ENCODE results near the gene SLC30A4.

Gene SLC30A4

DNA sequence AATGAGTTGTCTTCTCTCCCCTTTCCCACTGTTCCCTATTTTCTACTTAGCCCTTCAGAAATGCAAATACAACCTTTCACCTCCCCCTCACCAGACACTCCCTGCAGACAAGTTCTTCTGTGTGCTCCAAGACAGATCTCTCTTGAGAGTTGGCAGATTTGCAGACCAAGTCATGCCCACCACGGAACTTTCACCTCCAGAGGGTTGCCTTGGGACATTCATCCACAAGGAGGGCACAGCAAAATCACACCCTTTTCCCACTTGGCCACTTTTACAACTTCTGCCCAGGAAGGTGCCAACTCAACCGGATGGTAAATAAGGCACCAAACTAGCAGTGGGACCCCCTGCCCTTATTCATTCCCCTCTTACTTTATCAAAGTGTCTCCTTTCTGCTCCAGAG is 53.5 kb downstream of the SLC30A4 start:
- Histone ChIP-seq H3K27ac (ENCODE audit: low read length) (no peak overlapping the region), H3K27me3 (ENCODE audit: control insufficient read depth, insufficient read depth, low read length) (peaks cover 96% of the 10 kb centered on the region), H3K9me3 (ENCODE audit: control insufficient read depth, low read depth, low read length) (no peaks in the 10 kb centered on the region), H3K9ac (ENCODE audit: low read length) (no peak overlapping the region), H3K4me1 (ENCODE audit: control insufficient read depth, low read depth, low read length) (no peaks in the 10 kb centered on the region), H3K36me3 (ENCODE audit: control insufficient read depth, low read depth, low read length) (no peaks in the 10 kb centered on the region), H3K4me3 (ENCODE audit: low read length) (no peak overlapping the region)

DNA sequence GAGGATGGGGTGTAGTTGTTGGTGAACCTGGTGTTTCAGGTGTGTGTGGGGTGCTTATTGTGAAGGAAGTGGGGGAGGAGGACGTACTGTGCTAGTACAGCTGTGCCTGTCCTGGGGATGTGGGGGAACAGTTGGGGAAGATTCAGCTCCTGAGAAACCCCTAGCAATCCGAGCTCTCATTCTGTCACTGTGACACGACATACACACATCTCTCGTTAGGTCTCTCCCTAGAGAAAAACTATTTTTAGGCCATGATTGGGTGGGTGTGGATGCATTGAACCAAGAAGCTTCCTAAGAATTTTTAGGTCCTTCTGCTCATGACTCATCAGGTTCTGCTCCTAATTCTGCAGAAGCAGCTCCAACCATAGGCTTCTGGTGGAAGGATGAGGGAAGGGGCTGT is 54.3 kb downstream of the SLC30A4 start:
- no peaks in the 10 kb centered on the region for H3K9me3 ChIP-seq (ENCODE audit: control insufficient read depth, low read depth, low read length)
- H3K4me1 ChIP-seq (ENCODE audit: control insufficient read depth, low read depth, low read length) = no peaks in the 10 kb centered on the region
- H3K36me3 ChIP-seq (ENCODE audit: control insufficient read depth, low read depth, low read length) = no peaks in the 10 kb centered on the region
- H3K27me3 ChIP-seq (ENCODE audit: control insufficient read depth, insufficient read depth, low read length) = peaks cover 93% of the 10 kb centered on the region
- H3K9ac ChIP-seq (ENCODE audit: low read length) = no peak overlapping the region
- H3K27ac ChIP-seq (ENCODE audit: low read length) = no peak overlapping the region
- H3K4me3 ChIP-seq (ENCODE audit: low read length) = no peak overlapping the region

DNA sequence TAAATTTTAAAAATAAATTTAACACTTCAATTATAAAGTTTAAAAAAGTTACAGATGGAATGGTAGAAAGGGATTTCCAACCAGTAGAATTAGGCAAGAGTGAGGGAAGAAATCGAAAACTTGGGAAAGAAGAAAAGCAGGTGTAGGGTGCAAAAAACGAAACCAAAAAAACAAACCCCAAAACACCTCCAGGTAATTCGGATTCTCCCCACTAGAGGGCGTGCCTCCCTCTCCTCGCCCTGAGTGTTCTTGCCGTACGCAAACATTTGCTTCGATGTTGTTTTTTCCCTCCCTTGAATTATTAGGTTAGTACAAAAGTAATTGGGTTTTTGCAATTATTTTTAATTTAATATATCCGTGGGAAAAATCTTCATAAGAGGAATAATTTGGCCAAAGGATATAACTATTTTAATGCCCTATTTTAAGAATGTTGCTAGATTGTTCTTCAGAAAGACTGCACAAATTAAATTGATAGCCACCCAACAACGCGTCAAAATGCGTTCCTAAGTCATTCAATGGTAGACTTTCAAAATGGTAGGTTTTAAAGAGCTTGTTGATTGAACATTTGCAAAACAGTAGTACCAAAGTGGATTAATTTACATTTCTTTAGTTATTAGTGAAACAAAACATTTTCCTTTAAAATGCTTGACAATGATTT is 63.7 kb downstream of the SLC30A4 start:
- no peak overlapping the region for H3K9ac ChIP-seq (ENCODE audit: low read length)
- H3K4me3 ChIP-seq (ENCODE audit: low read length) = peak overlapping the region; percentile 40

DNA sequence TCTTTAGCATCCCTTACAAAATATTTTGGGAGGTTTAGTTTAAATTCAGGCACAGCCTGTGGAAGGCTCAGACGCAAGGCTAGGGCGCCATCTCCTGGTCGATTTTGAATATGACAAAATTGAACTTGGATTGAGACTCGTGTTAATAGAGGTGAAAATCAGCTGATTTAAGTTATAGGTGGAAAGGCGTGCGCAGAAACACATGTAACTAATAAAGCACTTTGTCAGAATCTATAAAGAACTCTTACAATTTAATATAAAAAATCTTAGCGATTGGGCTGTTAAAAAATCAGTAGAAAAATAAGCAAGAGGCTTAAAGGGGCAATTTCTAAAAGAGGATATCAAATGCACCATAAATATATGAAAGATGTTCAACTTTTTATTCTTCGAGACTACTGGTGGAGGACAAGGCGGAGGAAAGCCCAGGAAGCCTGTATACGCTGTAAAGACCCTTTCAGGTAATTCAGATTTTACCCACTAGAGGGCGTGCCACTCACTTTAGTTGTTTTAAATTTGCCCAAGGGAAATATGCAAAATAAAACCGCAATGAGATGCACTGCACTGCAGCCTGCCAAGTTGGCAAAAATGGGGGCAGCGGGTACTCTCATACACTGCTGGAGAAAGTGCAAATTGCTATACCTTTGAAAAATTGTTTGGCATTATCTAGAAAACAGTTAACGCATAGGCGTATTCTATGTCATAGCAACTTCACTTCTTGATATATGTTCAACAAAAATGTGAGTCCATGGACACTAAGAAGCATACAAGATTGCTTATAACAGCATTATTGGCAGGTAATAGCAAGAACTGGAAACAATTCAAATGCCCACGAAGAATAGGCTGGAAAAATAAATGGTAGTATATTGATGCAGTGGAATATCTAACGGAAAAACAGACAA is 64.7 kb downstream of the SLC30A4 start:
- no peak overlapping the region for H3K27ac ChIP-seq (ENCODE audit: low read length)

More for the DNA sequence above, 63.7 kb downstream of the SLC30A4 start:
- no peaks in the 10 kb centered on the region for H3K36me3 ChIP-seq (ENCODE audit: control insufficient read depth, low read depth, low read length)
- peaks cover 36% of the 10 kb centered on the region for H3K27me3 ChIP-seq (ENCODE audit: control insufficient read depth, insufficient read depth, low read length)
- H3K4me1 ChIP-seq (ENCODE audit: control insufficient read depth, low read depth, low read length) = peaks cover 4% of the 10 kb centered on the region
- no peaks in the 10 kb centered on the region for H3K9me3 ChIP-seq (ENCODE audit: control insufficient read depth, low read depth, low read length)
- H3K27ac ChIP-seq (ENCODE audit: low read length) = no peak overlapping the region

DNA sequence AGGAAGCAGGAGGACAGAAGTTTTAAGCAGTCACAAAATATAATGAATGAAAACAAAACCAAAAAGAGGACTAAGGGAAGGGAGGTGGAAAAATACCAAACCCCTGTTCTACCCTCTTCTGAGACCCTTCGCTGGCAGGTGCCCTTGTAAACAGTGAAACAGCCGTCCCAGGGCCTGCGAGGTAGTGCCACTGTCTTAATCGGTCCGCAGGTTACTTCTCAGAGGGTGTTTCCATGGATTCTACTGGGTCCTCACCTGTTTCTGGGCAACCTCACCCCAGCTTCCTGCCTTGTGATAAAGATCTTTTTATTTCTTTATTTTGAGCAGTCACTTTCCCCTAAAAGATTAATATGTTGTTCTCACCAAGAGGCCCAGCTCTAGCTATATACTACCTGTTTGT is 65.3 kb downstream of the SLC30A4 start:
- Histone ChIP-seq H3K4me1 (ENCODE audit: control insufficient read depth, low read depth, low read length) (peaks cover 4% of the 10 kb centered on the region), H3K9ac (ENCODE audit: low read length) (no peak overlapping the region), H3K27me3 (ENCODE audit: control insufficient read depth, insufficient read depth, low read length) (peaks cover 33% of the 10 kb centered on the region), H3K4me3 (ENCODE audit: low read length) (no peak overlapping the region), H3K36me3 (ENCODE audit: control insufficient read depth, low read depth, low read length) (no peaks in the 10 kb centered on the region), H3K9me3 (ENCODE audit: control insufficient read depth, low read depth, low read length) (no peaks in the 10 kb centered on the region), H3K27ac (ENCODE audit: low read length) (no peak overlapping the region)

More for the DNA sequence above, 64.7 kb downstream of the SLC30A4 start:
- Histone ChIP-seq H3K9me3 (ENCODE audit: control insufficient read depth, low read depth, low read length) (no peaks in the 10 kb centered on the region), H3K4me1 (ENCODE audit: control insufficient read depth, low read depth, low read length) (peaks cover 4% of the 10 kb centered on the region), H3K27me3 (ENCODE audit: control insufficient read depth, insufficient read depth, low read length) (peaks cover 33% of the 10 kb centered on the region), H3K4me3 (ENCODE audit: low read length) (peak overlapping the region; percentile 42), H3K36me3 (ENCODE audit: control insufficient read depth, low read depth, low read length) (no peaks in the 10 kb centered on the region), H3K9ac (ENCODE audit: low read length) (no peak overlapping the region)

DNA sequence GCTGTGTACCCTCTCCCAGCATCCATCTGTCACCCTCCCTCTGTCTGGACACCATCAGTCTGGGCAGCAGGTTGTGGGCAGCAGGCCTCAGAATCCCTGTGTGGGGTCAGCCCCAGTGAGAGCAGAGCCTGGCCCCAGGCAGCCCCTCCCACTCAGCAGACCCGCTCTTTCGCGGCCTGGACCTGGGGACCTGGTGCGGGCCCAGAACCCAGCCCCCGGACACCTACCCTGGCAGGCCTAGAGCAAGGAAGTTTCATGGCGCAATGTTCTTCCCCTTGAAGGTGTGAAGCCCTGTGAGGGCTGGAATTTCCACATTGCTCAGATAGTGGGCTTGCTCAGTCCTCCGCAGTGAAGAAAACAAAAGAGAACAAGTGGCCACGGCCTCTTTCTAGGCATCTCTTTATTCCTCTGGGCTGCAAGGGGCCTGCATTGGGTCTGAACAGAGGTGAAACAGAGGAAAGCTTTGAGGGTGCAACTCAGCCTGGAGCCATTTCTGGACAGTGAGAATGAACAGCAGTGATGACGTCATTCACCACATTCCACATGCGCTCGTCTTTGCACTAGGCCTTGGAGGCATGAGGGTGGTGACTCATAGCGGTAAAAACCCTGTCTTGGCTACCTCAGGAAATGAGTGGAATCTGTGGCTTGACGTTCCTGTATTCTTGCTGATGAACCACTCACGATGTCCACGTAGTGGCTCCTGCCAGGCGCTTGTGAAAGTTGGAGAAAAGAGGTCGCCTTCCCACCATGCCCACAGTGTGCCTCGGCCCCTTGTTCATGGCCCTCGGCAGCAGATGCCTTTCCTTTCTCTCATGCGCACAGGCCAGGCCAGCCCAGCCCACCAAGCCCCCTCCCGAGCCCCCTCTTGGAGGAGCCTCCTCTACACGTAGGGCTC is 66.1 kb downstream of the SLC30A4 start:
- H3K4me1 ChIP-seq (ENCODE audit: control insufficient read depth, low read depth, low read length) = peaks cover 4% of the 10 kb centered on the region
- no peak overlapping the region for H3K27ac ChIP-seq (ENCODE audit: low read length)

DNA sequence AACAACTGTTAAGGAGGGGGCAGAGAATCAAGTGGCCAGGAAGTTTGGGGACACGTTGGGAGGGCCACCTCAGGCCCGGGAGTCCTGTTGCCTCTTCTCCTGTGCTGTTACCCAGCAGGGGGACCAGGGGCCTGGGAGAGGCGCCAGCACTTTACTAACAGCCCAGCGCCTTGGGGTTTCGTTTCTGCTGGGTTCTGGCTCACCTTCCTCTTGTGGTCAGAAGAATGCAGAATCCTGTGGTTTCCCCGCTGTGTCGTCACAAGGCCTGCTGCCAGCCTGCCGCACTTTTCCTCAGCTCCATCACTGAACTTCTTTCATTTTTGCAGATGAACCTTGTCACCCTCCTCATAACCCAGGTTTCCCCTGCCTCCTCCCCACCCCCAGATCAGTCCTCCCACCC is 67.7 kb downstream of the SLC30A4 start:
- H3K36me3 ChIP-seq (ENCODE audit: control insufficient read depth, low read depth, low read length) = no peaks in the 10 kb centered on the region
- peaks cover 15% of the 10 kb centered on the region for H3K27me3 ChIP-seq (ENCODE audit: control insufficient read depth, insufficient read depth, low read length)
- no peak overlapping the region for H3K9ac ChIP-seq (ENCODE audit: low read length)
- H3K4me3 ChIP-seq (ENCODE audit: low read length) = no peak overlapping the region
- peaks cover 6% of the 10 kb centered on the region for H3K9me3 ChIP-seq (ENCODE audit: control insufficient read depth, low read depth, low read length)
- peaks cover 4% of the 10 kb centered on the region for H3K4me1 ChIP-seq (ENCODE audit: control insufficient read depth, low read depth, low read length)
- no peak overlapping the region for H3K27ac ChIP-seq (ENCODE audit: low read length)

More for the DNA sequence above, 66.1 kb downstream of the SLC30A4 start:
- Histone ChIP-seq H3K27me3 (ENCODE audit: control insufficient read depth, insufficient read depth, low read length) (peaks cover 31% of the 10 kb centered on the region), H3K9ac (ENCODE audit: low read length) (no peak overlapping the region), H3K36me3 (ENCODE audit: control insufficient read depth, low read depth, low read length) (no peaks in the 10 kb centered on the region), H3K9me3 (ENCODE audit: control insufficient read depth, low read depth, low read length) (peaks cover 5% of the 10 kb centered on the region), H3K4me3 (ENCODE audit: low read length) (no peak overlapping the region)

DNA sequence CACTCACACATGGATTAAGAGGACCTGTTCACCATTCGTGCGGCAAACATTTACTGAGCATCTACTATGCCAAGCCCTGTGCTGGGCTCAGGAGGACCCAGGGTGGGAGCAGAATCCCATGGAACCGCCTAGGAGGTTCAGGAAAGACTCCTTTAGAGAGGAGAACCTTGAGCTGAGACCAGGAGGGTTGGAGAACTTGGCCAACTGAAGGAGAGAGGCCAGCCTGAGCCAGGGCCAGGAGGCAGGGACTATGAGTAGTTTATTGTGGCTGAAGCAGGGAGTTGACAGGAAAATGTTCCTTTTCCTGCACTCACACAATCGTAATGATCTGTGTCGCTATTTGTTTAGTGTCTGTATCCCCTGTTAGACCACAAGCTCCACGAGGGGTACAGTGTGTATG is 71.3 kb downstream of the SLC30A4 start:
- H3K36me3 ChIP-seq (ENCODE audit: control insufficient read depth, low read depth, low read length) = no peaks in the 10 kb centered on the region
- H3K9ac ChIP-seq (ENCODE audit: low read length) = no peak overlapping the region
- no peaks in the 10 kb centered on the region for H3K27me3 ChIP-seq (ENCODE audit: control insufficient read depth, insufficient read depth, low read length)
- peaks cover 6% of the 10 kb centered on the region for H3K9me3 ChIP-seq (ENCODE audit: control insufficient read depth, low read depth, low read length)
- no peak overlapping the region for H3K27ac ChIP-seq (ENCODE audit: low read length)
- H3K4me3 ChIP-seq (ENCODE audit: low read length) = no peak overlapping the region
- H3K4me1 ChIP-seq (ENCODE audit: control insufficient read depth, low read depth, low read length) = no peaks in the 10 kb centered on the region

DNA sequence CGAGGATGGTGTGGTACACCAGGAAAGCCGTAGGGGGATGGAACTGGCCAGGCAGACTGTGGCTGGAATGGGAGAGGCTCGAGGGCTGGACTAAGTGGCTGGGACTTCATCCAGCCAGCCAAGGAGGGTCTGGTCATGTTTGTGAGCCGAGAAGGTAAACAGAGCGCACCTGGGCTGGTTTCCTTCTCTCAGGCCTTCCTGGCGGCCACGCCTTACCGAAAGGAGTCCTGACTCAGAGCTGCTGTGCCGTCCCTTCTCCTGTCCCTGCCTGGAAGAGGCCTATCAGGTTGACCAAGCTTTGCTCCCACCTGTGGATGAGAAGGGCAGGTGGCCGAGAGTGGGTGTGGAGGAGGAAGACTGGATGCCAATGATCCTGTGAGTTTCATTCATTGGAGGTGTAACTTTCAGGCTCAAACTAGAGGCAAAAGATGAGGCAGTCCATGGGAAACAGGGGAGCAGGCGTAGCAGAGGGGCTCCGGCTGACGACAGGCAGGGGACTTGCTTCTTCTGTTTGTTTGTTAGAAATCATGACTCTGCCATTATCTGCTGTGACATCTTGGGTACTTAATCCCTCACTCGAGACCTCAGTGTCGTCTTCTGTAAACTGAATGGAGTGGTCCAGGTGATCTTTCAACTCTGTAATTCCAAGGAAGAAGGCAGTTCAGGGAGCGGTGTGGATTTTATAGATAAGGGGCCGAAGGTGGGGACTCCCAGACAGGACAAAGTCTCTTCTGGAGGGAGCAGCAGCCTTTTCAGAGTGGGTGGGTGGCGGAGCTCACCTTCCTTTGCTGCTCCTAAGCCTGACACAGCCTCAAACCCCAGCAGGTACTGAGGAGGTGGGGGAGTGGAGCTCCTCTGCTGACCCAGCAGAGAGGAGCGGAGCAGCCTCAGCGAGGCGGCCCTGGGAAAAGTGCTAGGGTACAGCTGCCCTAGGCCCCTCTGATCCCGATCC is 72.4 kb downstream of the SLC30A4 start:
- Histone ChIP-seq H3K4me1 (ENCODE audit: control insufficient read depth, low read depth, low read length) (no peaks in the 10 kb centered on the region), H3K36me3 (ENCODE audit: control insufficient read depth, low read depth, low read length) (no peaks in the 10 kb centered on the region), H3K27me3 (ENCODE audit: control insufficient read depth, insufficient read depth, low read length) (no peaks in the 10 kb centered on the region), H3K4me3 (ENCODE audit: low read length) (no peak overlapping the region), H3K27ac (ENCODE audit: low read length) (no peak overlapping the region), H3K9me3 (ENCODE audit: control insufficient read depth, low read depth, low read length) (peaks cover 6% of the 10 kb centered on the region), H3K9ac (ENCODE audit: low read length) (no peak overlapping the region)

DNA sequence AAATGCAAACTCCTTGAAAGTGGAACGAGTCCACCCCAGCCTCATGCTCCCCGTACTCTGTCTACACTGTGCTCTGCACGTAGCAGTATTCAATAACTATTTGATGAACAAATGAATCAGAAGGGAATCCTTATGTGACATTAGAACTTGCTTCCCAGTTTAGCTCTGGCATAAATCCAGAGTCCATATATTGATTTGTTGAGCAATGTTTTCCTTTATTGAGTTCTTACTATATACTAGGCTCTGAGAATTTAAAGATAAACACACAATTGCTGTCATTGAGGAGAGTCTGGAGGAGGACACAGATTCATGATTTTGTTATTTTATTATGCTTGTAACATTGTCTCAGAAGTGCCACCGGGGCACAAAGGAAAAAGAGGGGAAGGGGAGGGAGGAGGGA is 73.2 kb downstream of the SLC30A4 start:
- H3K27me3 ChIP-seq (ENCODE audit: control insufficient read depth, insufficient read depth, low read length) = no peaks in the 10 kb centered on the region
- no peak overlapping the region for H3K4me3 ChIP-seq (ENCODE audit: low read length)
- H3K9me3 ChIP-seq (ENCODE audit: control insufficient read depth, low read depth, low read length) = peaks cover 6% of the 10 kb centered on the region
- no peaks in the 10 kb centered on the region for H3K4me1 ChIP-seq (ENCODE audit: control insufficient read depth, low read depth, low read length)
- H3K36me3 ChIP-seq (ENCODE audit: control insufficient read depth, low read depth, low read length) = no peaks in the 10 kb centered on the region
- H3K9ac ChIP-seq (ENCODE audit: low read length) = no peak overlapping the region
- no peak overlapping the region for H3K27ac ChIP-seq (ENCODE audit: low read length)

All from iPS-18a (cell line).